Smooth muscle cell (in vitro differentiated cells): Measurements from ENCODE around the gene FRMD4A. TPM values are rescaled to one million over a fixed set of nuclear protein-coding genes. Genes with fewer than 3 reads are reported as not detected.

Experiments used
- DNase-seq: peaks from one replicate; lab custom pipeline; 2025; ENCODE audit not compliant: unreplicated experiment; lab: John Stamatoyannopoulos, UW
- H2AFZ ChIP-seq: fragments of 200-600 bp; sonication (generic); 2 replicates; pipeline ENCODE4 v1.6.0; 2016; ENCODE audit warnings: antibody characterized with exemption, low read depth, mild to moderate bottlenecking
- H3F3A ChIP-seq: fragments of 200-600 bp; sonication (generic); 2 replicates; pipeline ENCODE4 v1.6.0; 2017; ENCODE audit warnings: antibody characterized with exemption, low read depth
- H3K27ac ChIP-seq: fragments of 200-600 bp; sonication (generic); 2 replicates; pipeline ENCODE4 v1.5.1; 2016; ENCODE audit warnings: low read depth, mild to moderate bottlenecking
- H3K27me3 ChIP-seq: fragments of 200-600 bp; sonication (generic); 2 replicates; pipeline ENCODE4 v1.6.1; 2016; ENCODE audit warnings: low read depth, mild to moderate bottlenecking
- H3K36me3 ChIP-seq: fragments of 200-600 bp; sonication (generic); 2 replicates; pipeline ENCODE4 v1.5.1; 2016; ENCODE audit warnings: low read depth
- H3K4me1 ChIP-seq: fragments of 200-600 bp; sonication (generic); 2 replicates; pipeline ENCODE4 v1.5.1; 2016; ENCODE audit warnings: low read depth
- H3K4me2 ChIP-seq: fragments of 200-600 bp; sonication (generic); 2 replicates; pipeline ENCODE4 v1.6.0; 2016; ENCODE audit warnings: mild to moderate bottlenecking
- H3K4me3 ChIP-seq: fragments of 200-600 bp; sonication (generic); 2 replicates; pipeline ENCODE4 v1.5.1; 2016; ENCODE audit warnings: mild to moderate bottlenecking
- H3K79me2 ChIP-seq: fragments of 200-600 bp; sonication (generic); 2 replicates; pipeline ENCODE4 v1.6.0; 2016; ENCODE audit warnings: low read depth, mild to moderate bottlenecking
- H3K9ac ChIP-seq: fragments of 200-600 bp; sonication (generic); 2 replicates; pipeline ENCODE4 v1.6.0; 2016; ENCODE audit warnings: low read depth
- H3K9me3 ChIP-seq: fragments of 200-600 bp; sonication (generic); replicated peaks from 2 replicates; pipeline ENCODE4 v1.5.1; 2016; ENCODE audit warnings: low read depth
- H4K20me1 ChIP-seq: fragments of 200-600 bp; sonication (generic); 2 replicates; pipeline ENCODE4 v1.6.0; 2016; ENCODE audit warnings: low read depth
- WGBS: methylation state at CpG from one replicate; pipeline ENCODE4 v1.1.7; 2016; ENCODE audit warnings: low lambda C conversion rate; 5-methylcytosine and 5-hydroxymethylcytosine counted together
- polyA plus RNA-seq: library from polyadenylated mRNA; unstranded; fragments of >200 nt; fragmentation: Nextera tagmentation; extraction: Ambion mirVana; gene quantifications from 2 replicates; pipeline ENCODE4 v1.2.1, GENCODE V29; 2016
- total RNA-seq: library from RNA; depleted of rRNA; stranded (reverse); fragments of >200 nt; gene quantifications from 2 replicates; pipeline ENCODE4 v1.2.3, GENCODE V29; 2014
- TF ChIP-seq, protein P1 (sequence below): fragments of 200-600 bp; sonication (generic); IDR thresholded peaks from 2 replicates; pipeline ENCODE4 v1.5.1; 2017; ENCODE audit warnings: borderline replicate concordance, mild to moderate bottlenecking, antibody characterized with exemption; ENCODE audit not compliant: insufficient read depth, poor library complexity, severe bottlenecking

Gene FRMD4A
- total and polyA plus RNA-seq, 2 experiments from 2014 or later = 3.0 to 5.4 TPM

DNA sequence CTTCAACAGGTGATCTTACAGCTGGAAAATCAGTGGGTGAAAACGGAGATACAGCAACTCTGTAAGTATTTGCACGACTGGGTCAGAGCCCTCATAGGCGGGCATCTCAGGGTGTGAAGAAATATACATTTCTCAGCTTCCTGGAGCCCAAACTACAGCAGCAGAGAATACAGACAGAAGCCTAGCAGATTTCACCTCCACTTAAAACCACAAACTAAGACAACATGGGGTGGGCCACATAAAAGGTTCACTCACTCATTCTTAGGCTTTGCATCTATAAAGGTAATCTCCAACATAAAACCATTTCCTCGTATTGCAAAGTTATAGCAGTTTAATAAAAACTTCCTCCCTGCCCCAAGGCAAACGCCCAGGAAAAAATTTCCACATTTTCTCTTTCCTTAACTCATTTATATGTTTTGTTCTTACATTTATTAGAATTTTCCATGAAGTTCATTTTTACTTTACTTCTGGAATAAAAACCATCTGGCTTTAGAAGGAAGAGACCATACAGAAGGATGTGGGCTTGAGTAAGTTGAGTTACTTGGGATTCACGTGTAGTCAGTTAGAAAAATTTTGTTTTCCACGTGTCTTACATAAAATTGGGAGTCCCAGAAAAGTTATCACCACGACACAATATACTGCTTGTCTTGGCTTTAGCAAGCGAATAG is 327.1 kb downstream of the FRMD4A start:
- H2AFZ ChIP-seq = no peak overlapping the region
- TF ChIP-seq, protein P1, sequence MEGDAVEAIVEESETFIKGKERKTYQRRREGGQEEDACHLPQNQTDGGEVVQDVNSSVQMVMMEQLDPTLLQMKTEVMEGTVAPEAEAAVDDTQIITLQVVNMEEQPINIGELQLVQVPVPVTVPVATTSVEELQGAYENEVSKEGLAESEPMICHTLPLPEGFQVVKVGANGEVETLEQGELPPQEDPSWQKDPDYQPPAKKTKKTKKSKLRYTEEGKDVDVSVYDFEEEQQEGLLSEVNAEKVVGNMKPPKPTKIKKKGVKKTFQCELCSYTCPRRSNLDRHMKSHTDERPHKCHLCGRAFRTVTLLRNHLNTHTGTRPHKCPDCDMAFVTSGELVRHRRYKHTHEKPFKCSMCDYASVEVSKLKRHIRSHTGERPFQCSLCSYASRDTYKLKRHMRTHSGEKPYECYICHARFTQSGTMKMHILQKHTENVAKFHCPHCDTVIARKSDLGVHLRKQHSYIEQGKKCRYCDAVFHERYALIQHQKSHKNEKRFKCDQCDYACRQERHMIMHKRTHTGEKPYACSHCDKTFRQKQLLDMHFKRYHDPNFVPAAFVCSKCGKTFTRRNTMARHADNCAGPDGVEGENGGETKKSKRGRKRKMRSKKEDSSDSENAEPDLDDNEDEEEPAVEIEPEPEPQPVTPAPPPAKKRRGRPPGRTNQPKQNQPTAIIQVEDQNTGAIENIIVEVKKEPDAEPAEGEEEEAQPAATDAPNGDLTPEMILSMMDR = no peak

DNA sequence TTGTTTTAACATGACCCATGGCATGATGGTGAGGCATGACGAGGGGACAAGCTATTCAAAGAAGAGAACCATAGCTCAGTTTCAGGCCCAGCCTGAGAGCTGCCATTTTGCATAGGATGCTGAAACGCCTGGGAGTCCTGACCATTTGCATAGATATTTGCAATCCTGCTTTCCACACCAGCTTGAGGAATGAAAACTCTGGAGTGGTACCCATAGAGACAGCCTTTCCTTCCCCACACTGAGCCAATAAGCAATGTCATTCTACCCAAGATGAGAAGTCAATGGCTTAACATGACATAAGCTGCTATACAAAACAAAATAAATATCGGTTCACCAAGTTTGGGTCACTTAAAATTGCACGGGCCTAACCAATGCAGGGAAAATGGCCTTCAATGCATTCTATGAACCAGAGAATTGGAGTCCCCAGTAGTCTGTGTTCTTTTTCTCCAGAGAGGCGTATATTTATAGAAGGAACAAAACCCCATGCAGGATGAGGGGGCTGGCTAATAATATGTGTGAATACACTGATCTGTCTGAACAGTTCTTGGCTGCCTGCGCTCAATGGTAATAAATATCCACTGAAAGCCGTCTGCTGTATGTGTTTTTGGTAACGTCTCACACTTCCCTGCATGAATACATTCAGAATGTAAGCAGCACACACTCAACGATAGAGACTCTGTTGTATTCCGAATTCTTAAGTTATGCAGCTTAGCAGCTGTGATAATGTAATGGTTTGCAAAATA is 329.3 kb downstream of the FRMD4A start:
- TF ChIP-seq, protein P1 = no peak
- 91% methylated on average over 10 of the region's 10 CpGs for WGBS
- peaks cover 29% of the 10 kb centered on the region for H3K27me3 ChIP-seq

More for the DNA sequence above, 327.1 kb downstream of the FRMD4A start:
- H4K20me1 ChIP-seq = no peaks in the 10 kb centered on the region
- no peaks in the 10 kb centered on the region for H3K4me1 ChIP-seq
- H3K4me2 ChIP-seq = no peak overlapping the region
- H3F3A ChIP-seq = no peaks in the 10 kb centered on the region
- H3K9me3 ChIP-seq = no peaks in the 10 kb centered on the region
- no peaks in the 10 kb centered on the region for H3K36me3 ChIP-seq
- H3K4me3 ChIP-seq = no peak overlapping the region
- WGBS = 77% methylated on average over 9 of the region's 9 CpGs
- H3K79me2 ChIP-seq = no peaks in the 10 kb centered on the region
- H3K27me3 ChIP-seq = peaks cover 32% of the 10 kb centered on the region
- H3K9ac ChIP-seq = no peak overlapping the region
- DNase-seq = no peak
- no peak overlapping the region for H3K27ac ChIP-seq

DNA sequence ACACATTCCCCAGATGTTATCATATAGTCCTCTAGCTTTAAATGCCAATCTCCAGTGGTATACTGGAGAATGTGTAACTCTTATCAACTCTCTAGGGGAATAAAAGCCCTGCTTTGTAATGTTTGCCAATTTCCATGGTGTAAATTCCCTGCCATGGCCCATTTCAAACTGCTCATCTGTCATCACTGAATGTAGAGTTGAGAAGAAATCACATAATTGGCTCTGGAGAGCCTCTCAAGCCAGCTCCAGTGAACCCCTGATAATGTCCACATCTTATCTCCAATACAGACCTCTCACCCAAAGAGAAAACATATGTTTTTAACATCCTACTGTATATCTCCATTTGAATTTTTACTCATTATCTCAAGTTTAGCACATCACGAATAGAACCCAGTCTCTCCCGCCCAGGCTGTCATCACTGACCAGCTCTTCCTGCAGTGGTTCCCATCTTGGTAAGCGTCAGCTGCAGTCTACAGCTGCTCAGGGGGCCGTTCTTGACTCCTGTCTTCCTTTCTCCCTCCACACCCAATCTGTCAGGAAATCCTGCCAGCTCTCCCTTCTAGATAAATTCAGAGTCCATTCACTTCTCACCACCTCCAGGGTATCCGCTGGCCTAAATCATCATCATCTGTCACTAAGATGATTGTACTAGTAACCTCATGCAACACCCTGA is 332.4 kb downstream of the FRMD4A start:
- Histone ChIP-seq H2AFZ (no peak overlapping the region), H3K27ac (no peak overlapping the region), H3K4me1 (no peaks in the 10 kb centered on the region), H3K4me3 (no peak overlapping the region), H3F3A (no peaks in the 10 kb centered on the region), H3K27me3 (peaks cover 40% of the 10 kb centered on the region), H3K4me2 (no peak overlapping the region), H3K79me2 (no peaks in the 10 kb centered on the region), H4K20me1 (no peaks in the 10 kb centered on the region), H3K9me3 (no peaks in the 10 kb centered on the region), H3K9ac (no peak overlapping the region), H3K36me3 (no peaks in the 10 kb centered on the region)
- 49% methylated on average over 5 of the region's 5 CpGs for WGBS
- no peak for DNase-seq
- TF ChIP-seq, protein P1 = no peak

More for the DNA sequence above, 329.3 kb downstream of the FRMD4A start:
- Histone ChIP-seq H3K9ac (no peak overlapping the region), H3K79me2 (no peaks in the 10 kb centered on the region), H2AFZ (no peak overlapping the region), H3K27ac (no peak overlapping the region), H3K4me2 (no peak overlapping the region), H3K36me3 (no peaks in the 10 kb centered on the region), H3K9me3 (no peaks in the 10 kb centered on the region), H3F3A (no peaks in the 10 kb centered on the region), H4K20me1 (no peaks in the 10 kb centered on the region), H3K4me1 (no peaks in the 10 kb centered on the region), H3K4me3 (no peak overlapping the region)
- DNase-seq = no peak
